HFF-Myc (cell line): ENCODE results near the gene EEFSEC.

Experiments used
- DNase-seq: peaks from one replicate; pipeline ENCODE4 v3.0.0-alpha.2; 2011; ENCODE audit warnings: low read depth; ENCODE audit errors: extremely low read depth
- H3K4me3 ChIP-seq: replicated peaks from 2 replicates; pipeline ENCODE4 v1.5.1; 2011; ENCODE audit warnings: low read depth, mild to moderate bottlenecking, control low read depth, low read length
- TF ChIP-seq, protein P1 (sequence below): IDR thresholded peaks from 2 replicates; pipeline ENCODE4 v1.5.1; 2012; ENCODE audit warnings: mild to moderate bottlenecking, low read depth, low read length, control low read depth; ENCODE audit errors: missing control alignments

The EEFSEC gene

DNA sequence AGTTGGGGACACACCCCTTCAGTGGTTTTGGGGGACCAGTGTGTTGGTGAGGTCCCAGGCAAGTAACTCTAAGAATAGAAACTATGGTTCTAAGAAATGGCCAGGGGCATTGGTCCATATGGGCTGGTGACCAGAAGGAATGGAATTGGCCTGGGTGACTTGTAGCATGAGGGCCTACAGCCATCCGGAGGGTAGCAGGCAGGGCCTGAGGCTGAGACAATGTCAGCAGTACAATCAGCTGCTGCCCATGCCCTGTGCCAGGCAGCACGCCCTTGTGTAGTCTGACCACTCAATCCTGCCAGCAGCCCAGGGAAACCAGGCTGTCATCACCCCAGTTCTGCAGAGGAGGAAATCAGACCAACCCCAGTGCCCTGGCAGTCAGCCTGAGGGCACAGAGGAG is 212.9 kb downstream of the EEFSEC start:
- no peak for DNase-seq
- H3K4me3 ChIP-seq: no peak overlapping the region
- TF ChIP-seq, protein P1, sequence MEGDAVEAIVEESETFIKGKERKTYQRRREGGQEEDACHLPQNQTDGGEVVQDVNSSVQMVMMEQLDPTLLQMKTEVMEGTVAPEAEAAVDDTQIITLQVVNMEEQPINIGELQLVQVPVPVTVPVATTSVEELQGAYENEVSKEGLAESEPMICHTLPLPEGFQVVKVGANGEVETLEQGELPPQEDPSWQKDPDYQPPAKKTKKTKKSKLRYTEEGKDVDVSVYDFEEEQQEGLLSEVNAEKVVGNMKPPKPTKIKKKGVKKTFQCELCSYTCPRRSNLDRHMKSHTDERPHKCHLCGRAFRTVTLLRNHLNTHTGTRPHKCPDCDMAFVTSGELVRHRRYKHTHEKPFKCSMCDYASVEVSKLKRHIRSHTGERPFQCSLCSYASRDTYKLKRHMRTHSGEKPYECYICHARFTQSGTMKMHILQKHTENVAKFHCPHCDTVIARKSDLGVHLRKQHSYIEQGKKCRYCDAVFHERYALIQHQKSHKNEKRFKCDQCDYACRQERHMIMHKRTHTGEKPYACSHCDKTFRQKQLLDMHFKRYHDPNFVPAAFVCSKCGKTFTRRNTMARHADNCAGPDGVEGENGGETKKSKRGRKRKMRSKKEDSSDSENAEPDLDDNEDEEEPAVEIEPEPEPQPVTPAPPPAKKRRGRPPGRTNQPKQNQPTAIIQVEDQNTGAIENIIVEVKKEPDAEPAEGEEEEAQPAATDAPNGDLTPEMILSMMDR: no peak

DNA sequence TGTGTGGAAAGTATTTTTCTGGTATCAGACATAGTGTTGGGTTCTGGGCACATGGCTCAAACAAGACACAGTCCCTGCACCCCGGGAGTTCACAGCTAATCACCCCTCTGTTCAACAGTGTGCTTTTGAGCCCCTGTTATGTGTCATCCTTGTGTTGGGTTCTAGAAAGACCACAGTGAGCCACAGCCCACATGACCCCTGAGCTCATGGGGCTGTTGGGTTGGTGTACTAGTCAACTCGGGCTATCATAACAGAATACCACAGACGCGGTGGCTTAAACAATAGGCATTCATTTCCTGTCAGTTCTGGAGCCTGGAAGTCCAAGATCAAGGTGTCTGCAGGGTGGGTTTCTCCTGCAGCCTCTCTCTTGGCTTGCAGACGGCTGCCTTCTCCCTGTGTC is 213.4 kb downstream of the EEFSEC start:
- no peak for DNase-seq
- no peak overlapping the region for H3K4me3 ChIP-seq
- TF ChIP-seq, protein P1: no peak

DNA sequence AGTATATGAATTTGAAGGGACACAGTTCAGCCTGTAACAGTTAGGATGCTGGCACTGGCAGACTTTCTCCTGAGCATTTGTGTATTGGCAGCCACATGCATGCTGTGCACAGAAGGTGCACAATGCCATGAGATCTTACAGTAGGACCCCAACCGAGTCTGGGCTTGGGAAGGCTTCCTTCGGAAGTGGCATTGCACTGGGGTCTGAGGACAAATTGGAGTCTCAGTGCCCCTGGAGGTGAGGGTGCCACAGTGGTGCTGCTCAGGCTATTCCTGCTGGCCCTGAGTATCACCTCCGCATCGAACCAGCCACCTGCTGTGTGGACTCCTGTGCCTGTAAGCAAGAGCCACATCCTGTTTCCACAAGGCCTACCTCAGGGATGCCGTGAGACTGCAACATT is 213.9 kb downstream of the EEFSEC start:
- TF ChIP-seq, protein P1: no peak
- no peak for DNase-seq
- no peak overlapping the region for H3K4me3 ChIP-seq

DNA sequence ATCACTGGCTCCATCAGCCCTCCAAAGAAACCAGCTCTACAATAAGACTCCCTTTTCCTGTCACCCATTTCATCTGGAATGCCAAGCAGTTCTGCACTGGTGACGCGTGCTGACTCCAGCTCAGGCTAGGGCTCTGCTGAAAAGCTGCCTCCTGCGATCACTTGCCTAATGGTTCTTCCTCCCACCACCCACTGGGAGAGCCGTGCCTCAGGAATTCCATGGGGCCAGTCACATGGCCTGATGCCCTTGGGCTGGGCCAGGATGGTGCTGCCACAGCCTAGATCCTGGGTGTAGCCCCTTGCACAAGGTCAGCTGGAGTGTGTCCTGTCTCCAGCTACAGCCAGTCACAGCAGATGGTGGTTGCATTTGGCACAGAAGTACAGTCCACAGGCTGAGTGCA is 214.5 kb downstream of the EEFSEC start:
- TF ChIP-seq, protein P1: no peak
- no peak overlapping the region for H3K4me3 ChIP-seq
- no peak for DNase-seq

DNA sequence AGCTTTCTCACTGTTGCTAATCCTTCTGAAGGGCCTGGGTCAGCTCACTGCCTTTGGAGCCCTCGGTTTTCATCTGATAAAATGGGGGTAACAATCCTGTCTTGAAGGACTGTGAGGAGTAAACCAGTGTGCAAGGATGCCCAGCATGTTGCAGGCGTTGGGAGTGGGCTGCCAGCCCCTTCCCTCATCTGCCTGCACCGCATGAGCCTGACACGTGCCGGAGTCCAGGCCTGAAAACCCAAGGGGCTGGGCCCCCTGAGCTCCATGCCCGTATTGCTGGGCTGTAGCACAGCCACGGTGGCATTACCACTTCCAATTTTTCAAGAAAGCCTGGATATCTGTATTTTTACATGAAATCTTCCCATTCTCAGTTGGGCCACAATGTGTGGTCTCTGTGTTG is 215.3 kb downstream of the EEFSEC start:
- no peak overlapping the region for H3K4me3 ChIP-seq
- TF ChIP-seq, protein P1: no peak
- DNase-seq: no peak

DNA sequence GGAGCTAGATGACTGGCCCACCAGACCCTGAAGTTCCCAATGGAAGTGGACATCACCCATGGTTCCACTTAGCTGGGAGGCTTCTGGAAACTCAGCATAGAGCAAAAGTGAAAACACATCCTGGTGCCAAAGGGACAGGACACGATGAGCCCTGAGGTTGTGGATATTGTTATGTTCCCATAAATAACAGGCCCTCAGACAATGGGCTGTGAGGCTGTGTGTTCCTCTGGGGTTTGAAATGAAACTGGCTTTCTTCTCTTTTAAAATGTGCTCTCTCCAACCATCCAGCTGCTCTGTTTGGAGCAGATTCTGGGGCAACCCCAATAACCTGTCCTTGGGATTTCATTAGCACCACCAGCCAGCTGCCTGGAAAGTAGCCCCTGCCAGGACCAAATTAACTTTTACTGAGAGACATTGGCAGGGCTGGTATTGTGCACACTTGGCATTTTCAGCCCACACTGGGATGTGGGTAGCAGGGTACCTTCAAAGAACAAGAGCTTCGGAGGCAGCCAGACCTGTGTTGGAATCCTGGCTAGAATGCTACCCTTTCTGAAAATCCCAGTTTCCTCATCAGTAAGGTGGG is 215.9 kb downstream of the EEFSEC start:
- TF ChIP-seq, protein P1: no peak
- DNase-seq: no peak
- H3K4me3 ChIP-seq: no peak overlapping the region
